GM12875 (cell line): ENCODE data around the gene YIPF7.

Experiments used
- H3K4me3 ChIP-seq: one replicate; pipeline ENCODE4 v1.5.1; 2011; ENCODE audit warnings: low read depth, low read length, control low read depth
- CTCF ChIP-seq: IDR thresholded peaks from 2 replicates; pipeline ENCODE4 v1.5.1; 2011; ENCODE audit warnings: low read depth, mild to moderate bottlenecking, control low read depth, inconsistent platforms, low read length, moderate library complexity, borderline replicate concordance; ENCODE audit not compliant: insufficient read depth

YIPF7 gene

GRCh38 chr4:44674471-44674870, 23.0 kb upstream of the YIPF7 start:
- H3K4me3 ChIP-seq, result no peak overlapping the region
- no peak for TF ChIP-seq CTCF

- no peak overlapping the region for H3K4me3 ChIP-seq
- no peak for TF ChIP-seq CTCF
Measured at GRCh38 chr4:44671636-44672035, 20.2 kb upstream of the YIPF7 start.

GRCh38 chr4:44670506-44671199, 19.2 kb upstream of the YIPF7 start:
- TF ChIP-seq CTCF, result no peak
- no peak overlapping the region for H3K4me3 ChIP-seq

- no peak overlapping the region for H3K4me3 ChIP-seq
- TF ChIP-seq CTCF, result no peak
Measured at GRCh38 chr4:44668526-44668925, 17.1 kb upstream of the YIPF7 start.

- TF ChIP-seq CTCF, result no peak
- no peak overlapping the region for H3K4me3 ChIP-seq
Measured at GRCh38 chr4:44663539-44664263, 12.3 kb upstream of the YIPF7 start.

GRCh38 chr4:44662623-44663005, 11.2 kb upstream of the YIPF7 start:
- no peak overlapping the region for H3K4me3 ChIP-seq
- TF ChIP-seq CTCF, result no peak

- no peak for TF ChIP-seq CTCF
- no peak overlapping the region for H3K4me3 ChIP-seq
Measured at GRCh38 chr4:44661940-44662622, 10.7 kb upstream of the YIPF7 start.
